Thoracic aorta (tissue), 2 donors: ENCODE data around the gene TLL1. TPM values are rescaled to one million over a fixed set of nuclear protein-coding genes. Genes with fewer than 3 reads are reported as not detected.

Source experiments
- ATAC-seq: fragments of 150-250 bp; one replicate; pipeline ENCODE4 v1.8.0; 2017; ENCODE audit warnings: low read depth; ENCODE audit not compliant: insufficient number of reproducible peaks, low FRiP score
- DNase-seq: peaks from one replicate; pipeline ENCODE4 v3.0.0-alpha.2; 2020; ENCODE audit warnings: low spot score
- H3K27ac ChIP-seq, 2 donors: fragments of 200-600 bp; sonication (generic); 1 replicate in 1 of 2; 2 replicates in 1 of 2; pipeline ENCODE4 v1.5.1; 2016; ENCODE audit warnings: mild to moderate bottlenecking in 2 of 2, moderate library complexity in 2 of 2
- H3K27me3 ChIP-seq: fragments of 200-600 bp; sonication (generic); replicated peaks from 2 replicates; pipeline ENCODE4 v1.6.0; 2016; ENCODE audit warnings: mild to moderate bottlenecking; ENCODE audit not compliant: insufficient read depth
- H3K36me3 ChIP-seq: fragments of 200-600 bp; sonication (generic); one replicate; pipeline ENCODE4 v1.5.1; 2016
- H3K4me1 ChIP-seq, 2 donors: fragments of 200-600 bp; sonication (generic); 1 replicate in 1 of 2; 2 replicates in 1 of 2; pipeline versions ENCODE4 v1.5.1 to v1.6.0; 2016; ENCODE audit warnings: low read depth in 2 of 2, mild to moderate bottlenecking in 1 of 2; ENCODE audit not compliant: control insufficient read depth in 1 of 2
- H3K4me3 ChIP-seq: fragments of 200-600 bp; sonication (generic); 2 replicates; pipeline ENCODE4 v1.5.1; 2016; ENCODE audit warnings: mild to moderate bottlenecking
- H3K9me3 ChIP-seq: fragments of 200-600 bp; sonication (generic); 2 replicates; pipeline ENCODE4 v1.5.1; 2016
- total RNA-seq, 2 donors: library from RNA; depleted of rRNA; stranded (reverse); fragments of >200 nt; gene quantifications; one replicate each; pipeline versions ENCODE4 v1.1.0 to v1.2.3, GENCODE V29; 2016
- TF ChIP-seq, protein P1 (sequence below): fragments of 200-600 bp; sonication (generic); IDR thresholded peaks from one replicate; pipeline ENCODE4 v1.5.1; 2019; ENCODE audit warnings: antibody characterized with exemption

TLL1 gene
- total RNA-seq, 2 donors from 2014 or later: 3.7 to 10.6 TPM

DNA sequence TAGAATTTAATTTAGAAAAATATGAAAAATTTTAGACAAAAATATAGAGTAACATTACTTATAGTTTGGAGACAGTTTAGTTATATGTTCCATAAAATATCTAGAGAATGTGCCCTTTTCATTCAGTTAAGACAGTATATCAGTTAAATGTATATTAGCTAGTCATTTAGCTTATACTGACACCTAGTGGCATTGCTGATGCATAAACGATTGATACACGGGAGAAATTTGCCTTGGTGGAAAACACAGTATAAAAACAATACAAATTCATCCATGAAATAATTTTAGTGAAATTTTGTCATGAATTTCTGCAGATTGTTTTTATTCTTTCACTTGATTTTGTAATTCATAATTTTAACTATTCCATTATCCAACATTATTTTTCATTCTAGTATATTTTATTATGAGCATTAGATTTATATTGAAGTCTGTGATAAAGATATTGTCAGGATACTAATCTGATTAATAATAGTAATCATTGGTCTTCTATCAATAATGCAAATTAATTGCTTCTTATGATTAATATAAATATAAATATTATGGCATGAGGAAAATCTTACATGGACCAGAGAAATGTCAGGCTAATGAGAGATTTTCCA, 219.0 kb downstream of the TLL1 start:
- ATAC-seq (no peak), DNase-seq (no peak)
- no peak overlapping the region for H3K27ac ChIP-seq
- no peaks in the 10 kb centered on the region for H3K9me3 ChIP-seq
- no peak overlapping the region for H3K4me3 ChIP-seq
- no peaks in the 10 kb centered on the region for H3K27me3 ChIP-seq
- H3K36me3 ChIP-seq: no peaks in the 10 kb centered on the region
- no peaks in the 10 kb centered on the region for H3K4me1 ChIP-seq
- TF ChIP-seq, protein P1, sequence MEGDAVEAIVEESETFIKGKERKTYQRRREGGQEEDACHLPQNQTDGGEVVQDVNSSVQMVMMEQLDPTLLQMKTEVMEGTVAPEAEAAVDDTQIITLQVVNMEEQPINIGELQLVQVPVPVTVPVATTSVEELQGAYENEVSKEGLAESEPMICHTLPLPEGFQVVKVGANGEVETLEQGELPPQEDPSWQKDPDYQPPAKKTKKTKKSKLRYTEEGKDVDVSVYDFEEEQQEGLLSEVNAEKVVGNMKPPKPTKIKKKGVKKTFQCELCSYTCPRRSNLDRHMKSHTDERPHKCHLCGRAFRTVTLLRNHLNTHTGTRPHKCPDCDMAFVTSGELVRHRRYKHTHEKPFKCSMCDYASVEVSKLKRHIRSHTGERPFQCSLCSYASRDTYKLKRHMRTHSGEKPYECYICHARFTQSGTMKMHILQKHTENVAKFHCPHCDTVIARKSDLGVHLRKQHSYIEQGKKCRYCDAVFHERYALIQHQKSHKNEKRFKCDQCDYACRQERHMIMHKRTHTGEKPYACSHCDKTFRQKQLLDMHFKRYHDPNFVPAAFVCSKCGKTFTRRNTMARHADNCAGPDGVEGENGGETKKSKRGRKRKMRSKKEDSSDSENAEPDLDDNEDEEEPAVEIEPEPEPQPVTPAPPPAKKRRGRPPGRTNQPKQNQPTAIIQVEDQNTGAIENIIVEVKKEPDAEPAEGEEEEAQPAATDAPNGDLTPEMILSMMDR: peak; percentile 59

DNA sequence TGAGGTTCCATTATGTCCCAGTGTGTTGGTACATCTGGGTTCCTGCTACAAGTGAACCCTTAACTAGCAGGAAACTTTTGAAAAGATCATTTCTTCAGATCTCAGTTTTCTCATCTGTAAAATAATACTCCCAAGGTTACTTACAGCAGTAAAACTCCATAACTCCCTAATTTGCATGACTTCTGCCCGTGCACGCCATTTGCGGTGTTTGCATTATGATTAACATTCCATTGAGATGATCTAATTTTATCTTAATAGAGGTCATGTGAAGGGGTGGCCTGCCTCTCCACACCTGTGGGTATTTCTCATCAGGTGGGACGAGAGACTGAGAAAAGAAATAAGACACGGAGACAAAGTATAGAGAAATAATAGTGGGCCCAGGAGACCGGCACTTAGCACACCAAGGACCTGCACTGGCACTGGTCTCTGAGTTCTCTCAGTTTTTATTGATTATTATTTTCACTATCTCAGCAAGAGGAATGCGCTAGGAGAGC, 219.8 kb downstream of the TLL1 start:
- H3K9me3 ChIP-seq: no peaks in the 10 kb centered on the region
- DNase-seq (no peak), ATAC-seq (no peak)
- TF ChIP-seq, protein P1: no peak
- H3K27me3 ChIP-seq: no peaks in the 10 kb centered on the region
- H3K4me1 ChIP-seq: no peaks in the 10 kb centered on the region
- H3K36me3 ChIP-seq: no peaks in the 10 kb centered on the region
- no peak overlapping the region for H3K27ac ChIP-seq
- no peak overlapping the region for H3K4me3 ChIP-seq

DNA sequence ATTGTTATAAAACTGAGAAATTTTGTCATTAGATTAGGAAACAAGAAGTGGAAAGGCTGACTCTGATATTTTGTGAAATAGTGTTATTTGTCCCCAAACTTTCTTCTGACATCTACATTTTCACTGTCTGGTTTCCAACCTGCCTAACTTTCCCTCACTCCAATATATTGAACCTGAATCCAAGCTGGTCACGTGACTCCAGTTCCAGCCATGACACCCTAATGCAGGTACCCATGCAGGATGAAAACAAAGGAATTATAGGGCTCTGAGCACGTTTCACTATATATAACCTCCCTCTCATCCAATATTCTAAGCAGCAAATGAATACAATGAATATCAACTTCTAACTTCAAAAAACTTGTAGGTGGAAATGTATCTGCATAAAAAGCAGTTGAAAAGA, 231.6 kb downstream of the TLL1 start:
- H3K4me1 ChIP-seq: no peaks in the 10 kb centered on the region
- H3K4me3 ChIP-seq: no peak overlapping the region
- DNase-seq: no peak
- no peaks in the 10 kb centered on the region for H3K36me3 ChIP-seq
- no peak overlapping the region for H3K27ac ChIP-seq
- TF ChIP-seq, protein P1: no peak
- peaks cover 3% of the 10 kb centered on the region for H3K9me3 ChIP-seq
- H3K27me3 ChIP-seq: no peaks in the 10 kb centered on the region
- ATAC-seq: no peak

DNA sequence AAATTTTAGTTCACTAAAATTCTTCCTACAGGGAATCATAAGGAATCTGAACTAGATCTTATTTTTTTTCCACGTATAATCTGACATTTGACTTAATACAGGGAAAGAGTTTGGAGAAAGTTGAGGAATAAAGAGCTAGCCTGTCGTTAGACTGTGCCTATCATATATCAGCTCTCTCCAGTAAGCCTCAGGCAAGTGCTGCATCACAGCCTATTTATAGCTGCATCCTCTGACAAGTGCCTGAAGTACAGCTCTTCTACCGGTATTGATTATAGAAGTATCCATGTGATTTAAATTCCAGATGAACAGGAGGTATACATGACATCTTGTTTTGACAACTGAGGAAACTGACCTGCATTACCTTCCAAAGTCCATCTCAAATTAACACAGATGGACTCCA, 248.9 kb downstream of the TLL1 start:
- ATAC-seq: no peak
- DNase-seq: no peak
- Histone ChIP-seq H3K27me3 (no peaks in the 10 kb centered on the region), H3K4me3 (no peak overlapping the region), H3K36me3 (no peaks in the 10 kb centered on the region), H3K9me3 (no peaks in the 10 kb centered on the region), H3K4me1 (no peaks in the 10 kb centered on the region), H3K27ac (no peak overlapping the region)
- TF ChIP-seq, protein P1: no peak

DNA sequence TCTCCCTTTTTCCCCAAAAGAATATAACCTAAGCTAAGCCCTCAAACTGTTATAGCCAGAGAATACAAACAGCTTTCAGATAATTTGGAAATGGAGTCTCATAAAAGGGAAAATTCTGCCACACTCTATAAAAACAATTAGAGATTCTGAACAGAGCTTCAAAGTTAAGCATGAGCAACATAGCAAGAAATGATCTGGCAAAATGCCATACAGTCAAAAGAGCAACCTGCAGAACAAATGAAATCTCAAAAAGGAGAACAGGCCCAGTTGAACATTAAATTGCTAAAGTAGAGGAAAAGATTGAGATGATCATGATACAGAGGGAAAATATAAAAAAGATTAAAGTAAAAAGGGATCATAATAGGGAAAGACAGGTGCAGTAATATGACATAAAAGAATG, 250.5 kb downstream of the TLL1 start:
- TF ChIP-seq, protein P1: no peak
- no peak for ATAC-seq
- H3K27me3 ChIP-seq: no peaks in the 10 kb centered on the region
- no peak overlapping the region for H3K27ac ChIP-seq
- no peaks in the 10 kb centered on the region for H3K36me3 ChIP-seq
- no peaks in the 10 kb centered on the region for H3K9me3 ChIP-seq
- no peaks in the 10 kb centered on the region for H3K4me1 ChIP-seq
- DNase-seq: no peak
- no peak overlapping the region for H3K4me3 ChIP-seq
